Left lung (tissue), 10 donors: ENCODE data around the gene BLZF1. TPM values are rescaled to one million over a fixed set of nuclear protein-coding genes. Genes with fewer than 3 reads are reported as not detected.
"Not testable (repeated sequence)": the region's sequence is repeated elsewhere in the genome, so short reads cannot be mapped to it uniquely, and the experiment has no call there.

Experiments used
- ATAC-seq: fragments of 200-7000 bp; cut with Tn5 transposase; one replicate; pipeline ENCODE4 v1.9.1; 2020; ENCODE audit warnings: moderate library complexity
- DNase-seq, 4 donors: peaks; one replicate each; pipeline ENCODE4 v3.0.0-alpha.2; 2013 to 2020
- H3K27ac ChIP-seq, 2 donors: fragments of 200-600 bp; sonication (generic) in 1 of 2; one replicate each; pipeline versions ENCODE4 v1.5.0 to v1.8.0; 2020 to 2021
- H3K27me3 ChIP-seq, 2 donors: fragments of 200-600 bp; sonication (generic) in 1 of 2; one replicate each; pipeline versions ENCODE4 v1.5.0 to v1.8.0; 2020 to 2021
- H3K36me3 ChIP-seq, 2 donors: fragments of 200-600 bp; sonication (generic) in 1 of 2; one replicate each; pipeline versions ENCODE4 v1.5.0 to v1.8.0; 2020 to 2021
- H3K4me1 ChIP-seq, 2 donors: fragments of 200-600 bp; one replicate each; pipeline ENCODE4 v1.8.0; 2021
- H3K4me3 ChIP-seq, 2 donors: fragments of 200-600 bp; sonication (generic) in 1 of 2; one replicate each; pipeline versions ENCODE4 v1.5.0 to v1.8.0; 2020 to 2021; ENCODE audit warnings: mild to moderate bottlenecking in 1 of 2
- H3K9me3 ChIP-seq, 2 donors: fragments of 200-600 bp; sonication (generic) in 1 of 2; one replicate each; pipeline versions ENCODE4 v1.5.0 to v1.8.0; 2020 to 2021
- CTCF ChIP-seq, 2 donors: fragments of 200-600 bp; sonication (generic) in 1 of 2; IDR thresholded peaks; one replicate each; pipeline versions ENCODE4 v1.5.0 to v1.8.0; 2021; ENCODE audit warnings: antibody characterized with exemption in 2 of 2
- intact Hi-C, 2 donors: fragments of 100-400 bp; cut with DNase I; formaldehyde crosslinking; loops; one replicate each; pipeline versions ENCODE4 v1.11.2 to v1.14.2; 2022
- polyA plus RNA-seq, 6 donors: library from polyadenylated mRNA; unstranded; fragments of 120-200 nt; gene quantifications; one replicate each; pipeline ENCODE4 v1.2.1, GENCODE V29; 2013; ENCODE audit not compliant: insufficient read length in 6 of 6
- total RNA-seq, 2 donors: library from RNA; stranded (reverse); fragmentation: NEBNext Ultra II Directional; extraction: Animal tissue kit (Norgen Biotek cat#: 25700); gene quantifications; one replicate each; pipeline ENCODE4 v1.2.1, GENCODE V29; 2021
- donor health status: DM: no; HTN: yes; CAD: no.
- donor health status: DM: no; HTN: no; CAD: no.

Gene BLZF1
- total and polyA plus RNA-seq, 8 donors, result 25.3 to 29.7 (median 27.2) TPM

DNA sequence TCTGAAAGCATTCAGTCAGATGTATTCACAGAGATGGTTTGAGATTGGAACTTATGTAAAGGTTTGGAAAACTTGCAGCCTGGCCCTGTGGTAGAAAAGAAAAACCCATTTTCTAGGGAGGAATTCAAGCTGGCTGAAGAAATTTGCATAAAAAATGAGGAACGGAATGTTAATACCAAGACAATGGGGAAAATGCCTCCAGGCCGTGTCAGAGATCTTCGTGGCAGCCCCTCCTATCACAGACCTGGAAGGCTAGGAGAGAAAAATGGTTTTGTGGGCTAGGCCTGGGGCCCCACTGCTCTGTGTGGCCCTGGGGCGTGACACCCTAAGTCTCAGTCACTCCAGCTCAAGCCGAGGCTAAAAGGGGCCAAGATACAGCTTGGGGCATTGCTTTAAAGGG lies 27.1 kb upstream of the BLZF1 start:
- no peaks in the 10 kb centered on the region for H3K36me3 ChIP-seq
- H3K27me3 ChIP-seq, result no peaks in the 10 kb centered on the region
- no peaks in the 10 kb centered on the region for H3K9me3 ChIP-seq
- intact Hi-C loops, result no loop called here
- TF ChIP-seq CTCF (IDR thresholded peaks at IDR 0.05), result no peak
- DNase-seq, result no peak
- H3K4me1 ChIP-seq, result no peaks in the 10 kb centered on the region
- no peak for ATAC-seq
- H3K27ac ChIP-seq, result no peak overlapping the region
- no peak overlapping the region for H3K4me3 ChIP-seq

GRCh38 chr1:169342096-169342495 lies 25.9 kb upstream of the BLZF1 start:
- intact Hi-C loops, DNase-seq, H3K27ac ChIP-seq, H3K36me3 ChIP-seq, ATAC-seq, H3K9me3 ChIP-seq, H3K27me3 ChIP-seq, H3K4me3 ChIP-seq, H3K4me1 ChIP-seq: not testable (repeated sequence)

- no peak for TF ChIP-seq CTCF (IDR thresholded peaks at IDR 0.05)
- no peak for DNase-seq
- no peaks in the 10 kb centered on the region for H3K27me3 ChIP-seq
- intact Hi-C loops, result loop anchor here in 1 of 2 donors (5.0 kb wide), 1 partner anchor 743 kb away; no protein-coding TSS in a partner anchor
- no peaks in the 10 kb centered on the region for H3K36me3 ChIP-seq
- no peaks in the 10 kb centered on the region for H3K9me3 ChIP-seq
- no peaks in the 10 kb centered on the region for H3K4me1 ChIP-seq
- no peak overlapping the region for H3K4me3 ChIP-seq
- no peak for ATAC-seq
- no peak overlapping the region for H3K27ac ChIP-seq
Measured at GRCh38 chr1:169345511-169345910, 22.5 kb upstream of the BLZF1 start.

- DNase-seq, result no peak
- H3K36me3 ChIP-seq, result no peaks in the 10 kb centered on the region
- H3K4me3 ChIP-seq, result no peak overlapping the region
- intact Hi-C loops, result loop anchor here in 1 of 2 donors (5.0 kb wide), 1 partner anchor 744 kb away; no protein-coding TSS in a partner anchor
- no peak for TF ChIP-seq CTCF (IDR thresholded peaks at IDR 0.05)
- no peaks in the 10 kb centered on the region for H3K27me3 ChIP-seq
- ATAC-seq, result no peak
- no peaks in the 10 kb centered on the region for H3K9me3 ChIP-seq
- no peaks in the 10 kb centered on the region for H3K4me1 ChIP-seq
- no peak overlapping the region for H3K27ac ChIP-seq
Measured at GRCh38 chr1:169346036-169346589, 21.9 kb upstream of the BLZF1 start.

- H3K4me1 ChIP-seq, result no peaks in the 10 kb centered on the region
- no peaks in the 10 kb centered on the region for H3K27me3 ChIP-seq
- no peaks in the 10 kb centered on the region for H3K9me3 ChIP-seq
- no peak overlapping the region for H3K27ac ChIP-seq
- H3K36me3 ChIP-seq, result no peaks in the 10 kb centered on the region
- no peak for TF ChIP-seq CTCF (IDR thresholded peaks at IDR 0.05)
- H3K4me3 ChIP-seq, result no peak overlapping the region
- ATAC-seq (no peak), DNase-seq (no peak)
- intact Hi-C loops, result loop anchor here in 1 of 2 donors (5.0 kb wide), 1 partner anchor 746 kb away; no protein-coding TSS in a partner anchor
Measured at GRCh38 chr1:169347688-169348382, 20.2 kb upstream of the BLZF1 start.
